Keratinocyte (primary cell): ENCODE measurements around the gene SMYD3. TPM values are rescaled to one million over a fixed set of nuclear protein-coding genes. Genes with fewer than 3 reads are reported as not detected.

ENCODE experiments used
- DNase-seq: peaks from one replicate; pipeline ENCODE4 v3.0.0-alpha.2; 2011; ENCODE audit warnings: low read depth, missing footprints, low spot score
- FAIRE-seq: peaks from 2 replicates; lab custom pipeline; 2011; peaks lifted over from hg19 to GRCh38; lab: Jason Lieb, UNC
- H2AFZ ChIP-seq: 2 replicates; pipeline ENCODE4 v1.6.0; 2012; ENCODE audit warnings: low read length, control low read depth, inconsistent platforms; ENCODE audit not compliant: control insufficient read depth
- H3K27ac ChIP-seq: 2 replicates; pipeline ENCODE4 v1.5.1; 2011; ENCODE audit warnings: low read length; ENCODE audit not compliant: control insufficient read depth, insufficient read depth
- H3K27me3 ChIP-seq: 3 replicates; pipeline ENCODE4 v1.6.0; 2011; ENCODE audit warnings: low read length; ENCODE audit not compliant: control insufficient read depth, insufficient read depth; ENCODE audit errors: extremely low read depth
- H3K36me3 ChIP-seq, 2 experiments: 2 replicates in 1 of 2; 3 replicates in 1 of 2; pipeline ENCODE4 v1.5.1; 2011; ENCODE audit warnings: low read length in 2 of 2, mild to moderate bottlenecking in 1 of 2; ENCODE audit not compliant: control insufficient read depth in 2 of 2, insufficient read depth in 2 of 2; ENCODE audit errors: extremely low read depth in 1 of 2
- H3K4me1 ChIP-seq: 3 replicates; pipeline ENCODE4 v1.5.1; 2011; ENCODE audit warnings: low read length; ENCODE audit not compliant: control insufficient read depth, insufficient read depth; ENCODE audit errors: extremely low read depth
- H3K4me2 ChIP-seq: 3 replicates; pipeline ENCODE4 v1.6.0; 2011; ENCODE audit warnings: low read depth, low read length; ENCODE audit not compliant: control insufficient read depth, insufficient read depth; ENCODE audit errors: extremely low read depth
- H3K4me3 ChIP-seq, 3 experiments: fragments of 200-600 bp in 1 of 3; sonication (generic) in 1 of 3; 2 replicates in 2 of 3; 3 replicates in 1 of 3; pipeline ENCODE4 v1.5.1; 2011 to 2016; ENCODE audit warnings: low read length in 3 of 3, mild to moderate bottlenecking in 3 of 3, control low read depth in 2 of 3, inconsistent platforms in 1 of 3, low read depth in 1 of 3, mixed read lengths in 1 of 3, mixed run types in 1 of 3, moderate library complexity in 1 of 3; ENCODE audit not compliant: control insufficient read depth in 2 of 3, insufficient read depth in 2 of 3; ENCODE audit errors: extremely low read depth in 1 of 3
- H3K79me2 ChIP-seq: 2 replicates; pipeline ENCODE4 v1.6.0; 2012; ENCODE audit warnings: low read length; ENCODE audit not compliant: control insufficient read depth, insufficient read depth
- H3K9ac ChIP-seq: 3 replicates; pipeline ENCODE4 v1.6.0; 2011; ENCODE audit warnings: low read length; ENCODE audit not compliant: control insufficient read depth, insufficient read depth; ENCODE audit errors: extremely low read depth
- H3K9me1 ChIP-seq: 3 replicates; pipeline ENCODE4 v1.6.0; 2011; ENCODE audit warnings: low read length; ENCODE audit not compliant: control insufficient read depth, insufficient read depth; ENCODE audit errors: extremely low read depth
- H3K9me3 ChIP-seq: 2 replicates; pipeline ENCODE4 v1.5.1; 2012; ENCODE audit warnings: low read depth, low read length; ENCODE audit not compliant: control insufficient read depth
- H4K20me1 ChIP-seq: 3 replicates; pipeline ENCODE4 v1.6.0; 2011; ENCODE audit warnings: low read length; ENCODE audit not compliant: control insufficient read depth, insufficient read depth; ENCODE audit errors: extremely low read depth
- CTCF ChIP-seq, 3 experiments: IDR thresholded peaks in 1 of 3; conservative IDR thresholded peaks in 1 of 3; optimal IDR thresholded peaks in 1 of 3; 2 replicates in 2 of 3; 3 replicates in 1 of 3; pipeline versions ENCODE3 to v1.5.1; 2011; ENCODE audit warnings: low read length in 3 of 3, mild to moderate bottlenecking in 3 of 3, moderate library complexity in 2 of 3, control low read depth in 1 of 3, inconsistent platforms in 1 of 3; ENCODE audit not compliant: insufficient read depth in 2 of 3; ENCODE audit errors: extremely low read depth in 1 of 3
- EZH2 ChIP-seq: IDR thresholded peaks from one replicate; pipeline ENCODE4 v1.6.1; 2012; ENCODE audit warnings: inconsistent platforms, mild to moderate bottlenecking, low read length, moderate library complexity
- dilution Hi-C: fragments of 300-500 bp; cut with MboI; formaldehyde crosslinking; loops from one replicate; pipeline ENCODE4 v1.7.0; 2020; ENCODE audit warnings: low sequenced_read_pairs; ENCODE audit not compliant: extremely low pct_ligation_motif_present
- polyA plus RNA-seq, 5 experiments: library from polyadenylated mRNA; depleted of rRNA in 3 of 5; stranded (reverse) in 3 of 5; stranded (forward) in 1 of 5; unstranded in 1 of 5; fragments of >200 nt; gene quantifications; 1 replicate in 1 of 5; 2 replicates in 3 of 5; 3 replicates in 1 of 5; pipeline versions ENCODE4 v1.2.1 to v1.2.3, GENCODE V29; 2011 to 2012; ENCODE audit warnings: missing spikeins in 2 of 5, low read depth in 1 of 5, low replicate concordance in 1 of 5

The SMYD3 gene
- polyA plus RNA-seq, 1 donor (not counting 4 experiments of a cell fraction or from before 2014, with no cell fraction given), result 31.0 TPM

- no peak for FAIRE-seq
- Histone ChIP-seq H3K4me1 (no peaks in the 10 kb centered on the region), H2AFZ (no peak overlapping the region), H3K4me2 (no peak overlapping the region), H3K4me3 (no peak overlapping the region), H3K9me3 (no peaks in the 10 kb centered on the region), H3K9me1 (no peaks in the 10 kb centered on the region), H3K9ac (no peak overlapping the region), H3K27ac (no peak overlapping the region), H3K27me3 (no peaks in the 10 kb centered on the region), H3K36me3 (no peaks in the 10 kb centered on the region), H3K79me2 (no peaks in the 10 kb centered on the region), H4K20me1 (no peaks in the 10 kb centered on the region)
- TF ChIP-seq EZH2, result no peak
- no peak for TF ChIP-seq CTCF (optimal IDR thresholded peaks at IDR 0.05 in 1 of 3, IDR thresholded peaks at IDR 0.05 in 1 of 3, conservative IDR thresholded peaks at IDR 0.05 in 1 of 3; ENCODE audit: extremely low read depth in 1 of 3, insufficient read depth in 2 of 3, low read length in 3 of 3)
- dilution Hi-C loops, result no loop called here
- no peak for DNase-seq
These were observed 606.0 kb downstream of the SMYD3 start for GRCh38 chr1:245901037-245901436.

DNA sequence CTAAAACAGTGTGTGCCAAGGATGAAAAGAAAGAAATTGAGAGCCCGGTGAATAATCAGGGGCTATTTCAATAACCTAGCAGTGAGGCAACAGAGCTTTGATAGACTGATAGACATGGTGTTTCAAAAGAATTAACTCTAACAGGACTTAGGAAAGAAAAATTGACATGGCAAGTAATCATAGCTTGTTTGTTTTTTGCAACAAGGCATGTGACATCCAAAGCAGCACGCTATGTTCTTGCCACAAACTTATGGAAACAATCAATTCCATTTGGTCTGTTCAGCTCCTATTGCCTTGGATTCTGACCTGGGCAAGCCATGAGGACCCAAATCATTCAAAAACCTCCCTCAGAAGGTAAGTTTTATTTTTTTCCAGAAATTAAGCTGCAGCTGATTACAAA lies 608.5 kb downstream of the SMYD3 start:
- no peak overlapping the region for H3K27ac ChIP-seq
- no peak overlapping the region for H2AFZ ChIP-seq
- no peaks in the 10 kb centered on the region for H3K9me1 ChIP-seq
- TF ChIP-seq CTCF (optimal IDR thresholded peaks at IDR 0.05 in 1 of 3, IDR thresholded peaks at IDR 0.05 in 1 of 3, conservative IDR thresholded peaks at IDR 0.05 in 1 of 3; ENCODE audit: extremely low read depth in 1 of 3, insufficient read depth in 2 of 3, low read length in 3 of 3) (no peak), EZH2 (no peak)
- no peaks in the 10 kb centered on the region for H3K36me3 ChIP-seq
- no peak overlapping the region for H3K4me3 ChIP-seq
- H3K27me3 ChIP-seq, result no peaks in the 10 kb centered on the region
- H3K9me3 ChIP-seq, result no peaks in the 10 kb centered on the region
- no peak overlapping the region for H3K9ac ChIP-seq
- dilution Hi-C loops, result no loop called here
- H3K4me1 ChIP-seq, result no peaks in the 10 kb centered on the region
- no peak overlapping the region for H3K4me2 ChIP-seq
- DNase-seq (no peak), FAIRE-seq (no peak)
- no peaks in the 10 kb centered on the region for H3K79me2 ChIP-seq
- no peaks in the 10 kb centered on the region for H4K20me1 ChIP-seq
